H9 (cell line): ENCODE data around the gene FLG2. TPM values are rescaled to one million over a fixed set of nuclear protein-coding genes. Genes with fewer than 3 reads are reported as not detected.
"Not testable (repeated sequence)": the region's sequence is repeated elsewhere in the genome, so short reads cannot be mapped to it uniquely, and the experiment has no call there.

Experiments used
- DNase-seq: peaks from one replicate; pipeline ENCODE4 v3.0.0-alpha.2; 2017
- H2AFZ ChIP-seq: one replicate; pipeline ENCODE4 v1.6.1; 2013; ENCODE audit warnings: mild to moderate bottlenecking, low read length, control low read depth, moderate library complexity
- H2AK5ac ChIP-seq: 2 replicates; pipeline ENCODE4 v1.6.1; 2013; ENCODE audit warnings: low read length, control low read depth, mixed read lengths; ENCODE audit not compliant: insufficient read length
- H2BK120ac ChIP-seq: one replicate; pipeline ENCODE4 v1.6.1; 2013; ENCODE audit warnings: low read depth, mild to moderate bottlenecking, low read length, control low read depth, inconsistent platforms; ENCODE audit not compliant: poor library complexity, severe bottlenecking
- H2BK12ac ChIP-seq: 2 replicates; pipeline ENCODE4 v1.6.1; 2013; ENCODE audit warnings: low read length, control low read depth, mixed read lengths, low read depth; ENCODE audit not compliant: insufficient read length
- H2BK15ac ChIP-seq: 2 replicates; pipeline ENCODE4 v1.6.1; 2013; ENCODE audit warnings: low read depth, low read length, control low read depth
- H2BK20ac ChIP-seq: one replicate; pipeline ENCODE4 v1.6.1; 2013; ENCODE audit warnings: low read depth, mild to moderate bottlenecking, low read length, control low read depth, inconsistent platforms; ENCODE audit not compliant: poor library complexity, severe bottlenecking
- H2BK5ac ChIP-seq: 2 replicates; pipeline ENCODE4 v1.6.1; 2013; ENCODE audit warnings: low read length, control low read depth, mixed read lengths; ENCODE audit not compliant: insufficient read length
- H3K14ac ChIP-seq: 2 replicates; pipeline ENCODE4 v1.6.1; 2013; ENCODE audit warnings: low read length, control low read depth; ENCODE audit not compliant: insufficient read depth
- H3K18ac ChIP-seq: 2 replicates; pipeline ENCODE4 v1.6.1; 2013; ENCODE audit warnings: low read depth, mild to moderate bottlenecking, mixed read lengths, low read length, control low read depth; ENCODE audit not compliant: insufficient read length
- H3K23ac ChIP-seq: 2 replicates; pipeline ENCODE4 v1.6.1; 2013; ENCODE audit warnings: low read length, control low read depth, mixed read lengths, low read depth; ENCODE audit not compliant: insufficient read length
- H3K23me2 ChIP-seq: 2 replicates; pipeline ENCODE4 v1.6.1; 2013; ENCODE audit warnings: low read depth, mild to moderate bottlenecking, mixed read lengths, low read length, control low read depth; ENCODE audit not compliant: insufficient read length, poor library complexity, severe bottlenecking
- H3K27ac ChIP-seq: 2 replicates; pipeline ENCODE4 v1.5.1; 2013; ENCODE audit warnings: low read length, control low read depth, mixed read lengths, low read depth; ENCODE audit not compliant: insufficient read length
- H3K27me3 ChIP-seq: 2 replicates; pipeline ENCODE4 v1.6.1; 2013; ENCODE audit warnings: low read length, control low read depth, inconsistent platforms; ENCODE audit not compliant: insufficient read depth
- H3K4ac ChIP-seq: 2 replicates; pipeline ENCODE4 v1.6.1; 2013; ENCODE audit warnings: low read depth, mild to moderate bottlenecking, control low read depth, inconsistent platforms, low read length, moderate library complexity
- H3K4me1 ChIP-seq: 2 replicates; pipeline ENCODE4 v1.6.1; 2013; ENCODE audit warnings: low read length, control low read depth, inconsistent platforms; ENCODE audit not compliant: insufficient read depth
- H3K4me2 ChIP-seq: 2 replicates; pipeline ENCODE4 v1.6.1; 2013; ENCODE audit warnings: low read length, control low read depth, mixed read lengths; ENCODE audit not compliant: insufficient read length, insufficient read depth
- H3K56ac ChIP-seq: 2 replicates; pipeline ENCODE4 v1.6.1; 2013; ENCODE audit warnings: low read depth, mild to moderate bottlenecking, mixed read lengths, low read length, control low read depth; ENCODE audit not compliant: insufficient read length
- H3K79me1 ChIP-seq: 2 replicates; pipeline ENCODE4 v1.6.1; 2013; ENCODE audit warnings: low read depth, mild to moderate bottlenecking, moderate library complexity, low read length, control low read depth, inconsistent platforms; ENCODE audit not compliant: insufficient read depth, poor library complexity, severe bottlenecking
- H3K79me2 ChIP-seq: 2 replicates; pipeline ENCODE4 v1.6.1; 2013; ENCODE audit warnings: low read length, control low read depth, inconsistent platforms; ENCODE audit not compliant: insufficient read depth
- H3K9ac ChIP-seq: 2 replicates; pipeline ENCODE4 v1.6.1; 2013; ENCODE audit warnings: low read length, control low read depth, mixed read lengths; ENCODE audit not compliant: insufficient read length; ENCODE audit errors: extremely low read depth
- H3K9me3 ChIP-seq: one replicate; pipeline ENCODE4 v1.6.1; 2013; ENCODE audit warnings: low read depth, low read length, inconsistent platforms; ENCODE audit not compliant: control insufficient read depth
- H3T11ph ChIP-seq: one replicate; pipeline ENCODE4 v1.6.1; 2013; ENCODE audit warnings: mild to moderate bottlenecking, low read length, control low read depth, inconsistent platforms
- H4K20me1 ChIP-seq: one replicate; pipeline ENCODE4 v1.6.1; 2013; ENCODE audit not compliant: control insufficient read depth, insufficient read length, insufficient read depth
- H4K5ac ChIP-seq: 2 replicates; pipeline ENCODE4 v1.6.1; 2013; ENCODE audit warnings: low read depth, mild to moderate bottlenecking, mixed read lengths, low read length, control low read depth; ENCODE audit not compliant: insufficient read length
- H4K8ac ChIP-seq: replicated peaks from 2 replicates; pipeline ENCODE4 v1.6.1; 2013; ENCODE audit warnings: low read length, control low read depth, mixed read lengths, low read depth; ENCODE audit not compliant: insufficient read length
- H4K91ac ChIP-seq: 2 replicates; pipeline ENCODE4 v1.6.1; 2013; ENCODE audit warnings: low read depth, mild to moderate bottlenecking, moderate library complexity, mixed read lengths, low read length, control low read depth; ENCODE audit not compliant: insufficient read length
- H3K27ac Mint-ChIP-seq, 3 experiments: 2 replicates in 2 of 3; 3 replicates in 1 of 3; pipeline ENCODE4 v1.8.0; 2020 to 2021; ENCODE audit warnings: mixed read lengths in 3 of 3, mild to moderate bottlenecking in 1 of 3, moderate library complexity in 1 of 3
- H3K27me3 Mint-ChIP-seq: 2 replicates; pipeline ENCODE4 v1.8.0; 2021; ENCODE audit warnings: low read depth, mild to moderate bottlenecking, moderate library complexity, mixed read lengths
- H3K36me3 Mint-ChIP-seq, 3 experiments: 2 replicates in 2 of 3; 3 replicates in 1 of 3; pipeline ENCODE4 v1.8.0; 2020 to 2021; ENCODE audit warnings: low read depth in 3 of 3, mixed read lengths in 3 of 3; ENCODE audit not compliant: insufficient read depth in 1 of 3
- H3K4me1 Mint-ChIP-seq, 2 experiments: 2 replicates each; pipeline ENCODE4 v1.8.0; 2020; ENCODE audit warnings: mixed read lengths in 2 of 2
- H3K4me3 Mint-ChIP-seq, 2 experiments: 2 replicates in 1 of 2; 3 replicates in 1 of 2; pipeline ENCODE4 v1.8.0; 2020 to 2021; ENCODE audit warnings: mild to moderate bottlenecking in 2 of 2, mixed read lengths in 2 of 2, moderate library complexity in 1 of 2
- H3K9me3 Mint-ChIP-seq, 2 experiments: 2 replicates in 1 of 2; 3 replicates in 1 of 2; pipeline ENCODE4 v1.8.0; 2020; ENCODE audit warnings: mild to moderate bottlenecking in 2 of 2, mixed read lengths in 2 of 2, moderate library complexity in 1 of 2
- WGBS: extraction: QIAGEN DNeasy Blood & Tissue Kit; methylation state at CpG from one replicate; pipeline ENCODE4 v1.1.7; 2013; ENCODE audit warnings: missing lambda C conversion rate, low lambda C conversion rate, mixed read lengths; ENCODE audit not compliant: insufficient read length; ENCODE audit errors: extremely low coverage; 5-methylcytosine and 5-hydroxymethylcytosine counted together
- total RNA-seq: library from RNA; stranded (reverse); gene quantifications from 2 replicates; pipeline ENCODE4 v1.2.1, GENCODE V29; 2021
- TF ChIP-seq, protein P1 (sequence below): fragments of 200-600 bp; sonication (generic); conservative IDR thresholded peaks from 3 replicates; pipeline ENCODE4 v1.8.0; 2021; ENCODE audit warnings: antibody characterized with exemption, mild to moderate bottlenecking

FLG2 gene
- total RNA-seq, 1 experiment from 2014 or later, result not detected

- Histone ChIP-seq H2BK12ac (no peak overlapping the region), H4K20me1 (no peaks in the 10 kb centered on the region), H3K18ac (no peak overlapping the region), H4K91ac (no peak overlapping the region), H3T11ph (no peak overlapping the region), H3K79me1 (no peaks in the 10 kb centered on the region), H2AK5ac (no peak overlapping the region), H2BK20ac (no peak overlapping the region), H3K9me3 (peaks cover 73% of the 10 kb centered on the region), H4K5ac (no peak overlapping the region), H3K27me3 (no peaks in the 10 kb centered on the region), H2AFZ (no peak overlapping the region), H3K56ac (no peak overlapping the region), H4K8ac (no peak overlapping the region), H2BK15ac (no peak overlapping the region), H2BK5ac (no peak overlapping the region), H3K9ac (no peak overlapping the region), H3K27ac (no peak overlapping the region), H3K23me2 (no peaks in the 10 kb centered on the region), H3K23ac (no peak overlapping the region), H3K14ac (no peak overlapping the region), H3K79me2 (no peaks in the 10 kb centered on the region), H3K4me1 (no peaks in the 10 kb centered on the region), H3K4ac (no peak overlapping the region), H3K4me2 (no peak overlapping the region), H2BK120ac (no peak overlapping the region)
- Mint-ChIP-seq H3K9me3 (peaks cover 89 to 91% of the 10 kb centered on the region in 2 experiments), H3K4me1 (no peaks in the 10 kb centered on the region), H3K27me3 (peaks cover 8% of the 10 kb centered on the region), H3K36me3 (peaks cover 42 to 61% (median 54%) of the 10 kb centered on the region in 3 experiments), H3K4me3 (no peak overlapping the region), H3K27ac (no peak overlapping the region)
- WGBS, result no CpG with 5 or more reads among the region's 9 CpGs
- TF ChIP-seq, protein P1, sequence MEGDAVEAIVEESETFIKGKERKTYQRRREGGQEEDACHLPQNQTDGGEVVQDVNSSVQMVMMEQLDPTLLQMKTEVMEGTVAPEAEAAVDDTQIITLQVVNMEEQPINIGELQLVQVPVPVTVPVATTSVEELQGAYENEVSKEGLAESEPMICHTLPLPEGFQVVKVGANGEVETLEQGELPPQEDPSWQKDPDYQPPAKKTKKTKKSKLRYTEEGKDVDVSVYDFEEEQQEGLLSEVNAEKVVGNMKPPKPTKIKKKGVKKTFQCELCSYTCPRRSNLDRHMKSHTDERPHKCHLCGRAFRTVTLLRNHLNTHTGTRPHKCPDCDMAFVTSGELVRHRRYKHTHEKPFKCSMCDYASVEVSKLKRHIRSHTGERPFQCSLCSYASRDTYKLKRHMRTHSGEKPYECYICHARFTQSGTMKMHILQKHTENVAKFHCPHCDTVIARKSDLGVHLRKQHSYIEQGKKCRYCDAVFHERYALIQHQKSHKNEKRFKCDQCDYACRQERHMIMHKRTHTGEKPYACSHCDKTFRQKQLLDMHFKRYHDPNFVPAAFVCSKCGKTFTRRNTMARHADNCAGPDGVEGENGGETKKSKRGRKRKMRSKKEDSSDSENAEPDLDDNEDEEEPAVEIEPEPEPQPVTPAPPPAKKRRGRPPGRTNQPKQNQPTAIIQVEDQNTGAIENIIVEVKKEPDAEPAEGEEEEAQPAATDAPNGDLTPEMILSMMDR, result no peak
- no peak for DNase-seq
Observed at GRCh38 chr1:152309955-152310354, 49.9 kb downstream of the FLG2 start.

DNA sequence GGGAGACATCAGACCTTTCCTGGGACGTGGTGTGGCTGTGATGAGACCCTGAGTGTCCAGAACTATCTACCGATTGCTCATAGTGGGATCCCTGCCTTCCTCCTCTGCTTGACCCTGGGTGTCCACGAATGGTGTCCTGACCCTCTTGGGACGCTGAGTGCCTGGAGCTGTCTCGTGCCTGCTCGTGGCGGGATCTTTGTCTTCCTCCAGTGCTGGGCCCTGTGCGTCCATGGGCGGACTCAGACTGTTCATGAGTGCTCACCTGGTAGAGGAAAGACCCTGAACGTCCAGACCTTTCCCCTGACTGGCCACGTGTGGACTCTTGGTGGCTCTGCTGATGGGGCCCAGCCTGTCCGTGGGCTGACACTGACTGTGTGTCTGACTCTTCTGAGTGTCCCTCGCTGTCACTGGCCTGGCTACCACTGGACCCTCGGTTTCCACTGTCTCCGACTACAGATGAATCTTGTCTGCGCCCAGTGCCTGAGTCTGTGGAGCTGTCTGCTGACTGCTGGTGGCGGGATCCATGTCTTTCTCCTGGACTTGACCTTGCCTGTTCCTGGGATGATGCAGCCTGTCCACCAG is 50.4 kb downstream of the FLG2 start:
- H3K4me1 ChIP-seq, H3K4me2 ChIP-seq, H3K79me2 ChIP-seq, H4K20me1 ChIP-seq, H2BK20ac ChIP-seq, H3K14ac ChIP-seq, H4K91ac ChIP-seq, H2BK12ac ChIP-seq, H3K27ac Mint-ChIP-seq, H3K4me1 Mint-ChIP-seq, H2BK120ac ChIP-seq, H3K23me2 ChIP-seq, H3K23ac ChIP-seq, H3K4me3 Mint-ChIP-seq, H3K56ac ChIP-seq, H3K79me1 ChIP-seq, H2BK5ac ChIP-seq, H2AFZ ChIP-seq, H3T11ph ChIP-seq, H3K27me3 ChIP-seq, H3K4ac ChIP-seq, H3K27me3 Mint-ChIP-seq, H4K8ac ChIP-seq, H3K27ac ChIP-seq, H3K9ac ChIP-seq, DNase-seq, H4K5ac ChIP-seq, H2AK5ac ChIP-seq, H2BK15ac ChIP-seq, H3K18ac ChIP-seq: not testable (repeated sequence)
- peaks cover 78% of the 10 kb centered on the region for H3K9me3 ChIP-seq
- Mint-ChIP-seq H3K9me3 (peaks cover 91 to 92% of the 10 kb centered on the region in 2 experiments), H3K36me3 (peaks cover 47 to 66% (median 59%) of the 10 kb centered on the region in 3 experiments)
- no CpG with 5 or more reads among the region's 17 CpGs for WGBS
